Measurements from ENCODE around the gene PWP2. TPM values are rescaled to one million over a fixed set of nuclear protein-coding genes. Genes with fewer than 3 reads are reported as not detected.

Gene PWP2
- total and polyA plus RNA-seq, 2 donors from 2014 or later: 0.84 to 8.1 TPM

DNA sequence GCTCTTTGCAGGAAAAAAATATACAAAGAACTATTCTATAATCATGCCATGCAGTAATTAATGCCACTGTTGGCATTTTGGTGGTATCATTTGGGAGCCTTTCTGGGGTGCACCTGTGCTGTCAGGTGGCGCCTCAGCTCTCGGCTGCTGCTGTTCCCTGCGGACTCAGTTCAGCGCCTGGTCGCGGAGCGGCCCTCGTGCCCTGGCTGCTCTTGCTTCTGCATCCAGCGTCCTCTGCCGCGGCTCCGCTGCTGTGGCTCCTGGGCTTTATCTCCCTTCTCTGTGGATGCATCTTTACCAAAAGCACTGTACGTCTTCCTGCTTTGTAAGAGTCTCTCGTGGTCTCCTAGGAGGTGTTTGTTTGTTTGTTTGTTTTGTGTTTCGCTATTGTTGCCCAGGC lies 35.1 kb upstream of the PWP2 start:
- H3K9me3 ChIP-seq (ENCODE audit: control insufficient read depth in 2 of 3, insufficient read depth in 1 of 3, low read length in 3 of 3): no peaks in the 10 kb centered on the region
- no peak overlapping the region for H3K4me3 ChIP-seq (ENCODE audit: low read length in 3 of 3)
- no peaks in the 10 kb centered on the region for H3K27me3 ChIP-seq (ENCODE audit: control insufficient read depth, insufficient read depth, low read length)
- peaks cover 0 to 2% (median 0%) of the 10 kb centered on the region in 3 donors for H3K4me1 ChIP-seq (ENCODE audit: control insufficient read depth in 2 of 3, insufficient read depth in 2 of 3, low read depth in 1 of 3, low read length in 3 of 3)
- peaks cover 6 to 42% (median 19%) of the 10 kb centered on the region in 3 donors for H3K36me3 ChIP-seq (ENCODE audit: control insufficient read depth in 2 of 3, insufficient read depth in 3 of 3, low read length in 3 of 3)
- no peak overlapping the region for H3K9ac ChIP-seq (ENCODE audit: low read length in 3 of 3)
- intact Hi-C loops (cut with DNase I): no loop called here
- H3K27ac ChIP-seq (ENCODE audit: low read depth in 2 of 2, low read length in 2 of 2): no peak overlapping the region
- DNase-seq: no peak
- no peak for FAIRE-seq
- TF ChIP-seq, protein P1, sequence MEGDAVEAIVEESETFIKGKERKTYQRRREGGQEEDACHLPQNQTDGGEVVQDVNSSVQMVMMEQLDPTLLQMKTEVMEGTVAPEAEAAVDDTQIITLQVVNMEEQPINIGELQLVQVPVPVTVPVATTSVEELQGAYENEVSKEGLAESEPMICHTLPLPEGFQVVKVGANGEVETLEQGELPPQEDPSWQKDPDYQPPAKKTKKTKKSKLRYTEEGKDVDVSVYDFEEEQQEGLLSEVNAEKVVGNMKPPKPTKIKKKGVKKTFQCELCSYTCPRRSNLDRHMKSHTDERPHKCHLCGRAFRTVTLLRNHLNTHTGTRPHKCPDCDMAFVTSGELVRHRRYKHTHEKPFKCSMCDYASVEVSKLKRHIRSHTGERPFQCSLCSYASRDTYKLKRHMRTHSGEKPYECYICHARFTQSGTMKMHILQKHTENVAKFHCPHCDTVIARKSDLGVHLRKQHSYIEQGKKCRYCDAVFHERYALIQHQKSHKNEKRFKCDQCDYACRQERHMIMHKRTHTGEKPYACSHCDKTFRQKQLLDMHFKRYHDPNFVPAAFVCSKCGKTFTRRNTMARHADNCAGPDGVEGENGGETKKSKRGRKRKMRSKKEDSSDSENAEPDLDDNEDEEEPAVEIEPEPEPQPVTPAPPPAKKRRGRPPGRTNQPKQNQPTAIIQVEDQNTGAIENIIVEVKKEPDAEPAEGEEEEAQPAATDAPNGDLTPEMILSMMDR (IDR thresholded peaks at IDR 0.05; ENCODE audit: borderline replicate concordance, extremely low read depth, insufficient read depth): no peak

DNA sequence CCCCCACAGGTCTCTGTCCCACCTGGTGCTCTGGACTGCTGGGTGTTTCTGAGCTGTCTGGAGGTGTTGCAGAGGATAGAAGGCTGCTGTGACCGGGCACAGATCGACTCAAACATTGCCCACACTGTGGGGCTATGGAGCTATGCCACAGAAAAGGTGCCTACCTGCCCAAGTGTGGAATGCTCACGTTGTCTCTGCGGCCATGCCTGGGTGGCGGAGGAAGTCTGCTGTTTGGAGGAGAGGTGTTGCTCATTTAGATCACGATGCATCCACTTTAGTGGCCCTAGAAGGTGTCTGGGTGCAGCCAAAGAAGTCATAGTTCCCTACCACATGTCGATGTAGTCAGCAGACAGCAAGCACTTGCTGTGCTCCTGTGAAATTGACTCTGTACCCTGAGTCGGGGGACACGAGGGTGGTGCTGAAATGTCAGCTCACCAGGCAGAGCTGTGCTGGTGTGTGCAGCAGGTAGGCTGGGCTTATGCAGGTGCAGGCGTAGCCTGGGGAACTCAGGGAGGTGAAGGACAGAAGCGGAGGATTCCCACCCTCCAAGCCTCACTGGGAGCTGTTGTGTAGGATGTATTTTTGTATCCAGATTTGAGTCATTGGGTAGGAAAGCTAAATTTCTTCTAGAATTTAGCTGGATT lies 32.8 kb upstream of the PWP2 start:
- no peak overlapping the region for H3K27ac ChIP-seq (ENCODE audit: low read depth in 2 of 2, low read length in 2 of 2)
- H3K36me3 ChIP-seq (ENCODE audit: control insufficient read depth in 2 of 3, insufficient read depth in 3 of 3, low read length in 3 of 3): peaks cover 10 to 50% (median 28%) of the 10 kb centered on the region in 3 donors
- FAIRE-seq (no peak), DNase-seq (no peak)
- no peaks in the 10 kb centered on the region for H3K4me1 ChIP-seq (ENCODE audit: control insufficient read depth in 2 of 3, insufficient read depth in 2 of 3, low read depth in 1 of 3, low read length in 3 of 3)
- H3K27me3 ChIP-seq (ENCODE audit: control insufficient read depth, insufficient read depth, low read length): no peaks in the 10 kb centered on the region
- intact Hi-C loops (cut with DNase I): no loop called here
- TF ChIP-seq, protein P1 (IDR thresholded peaks at IDR 0.05; ENCODE audit: borderline replicate concordance, extremely low read depth, insufficient read depth): peak; percentile 11
- H3K9ac ChIP-seq (ENCODE audit: low read length in 3 of 3): no peak overlapping the region
- no peaks in the 10 kb centered on the region for H3K9me3 ChIP-seq (ENCODE audit: control insufficient read depth in 2 of 3, insufficient read depth in 1 of 3, low read length in 3 of 3)
- no peak overlapping the region for H3K4me3 ChIP-seq (ENCODE audit: low read length in 3 of 3)

DNA sequence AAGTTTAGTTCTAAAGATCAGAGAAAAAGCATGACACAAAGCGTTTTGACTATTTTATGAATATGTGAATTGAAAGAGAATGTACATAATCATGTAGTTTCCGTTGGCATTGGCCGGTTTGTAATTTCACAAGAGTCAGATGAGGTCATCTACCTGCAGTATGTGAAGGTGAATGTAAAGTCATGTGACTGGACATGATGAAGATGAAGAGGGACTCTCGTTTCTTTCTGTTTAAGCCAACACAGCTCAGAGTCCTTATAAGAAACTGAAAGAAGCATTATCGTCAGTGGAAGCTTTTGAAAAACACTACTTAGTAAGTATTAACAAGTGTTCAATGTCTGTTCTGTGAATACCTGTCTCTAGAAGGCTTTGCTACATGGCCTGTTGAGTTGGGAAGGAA lies 30.9 kb upstream of the PWP2 start:
- TF ChIP-seq, protein P1 (IDR thresholded peaks at IDR 0.05; ENCODE audit: borderline replicate concordance, extremely low read depth, insufficient read depth): no peak
- no peak for DNase-seq
- no peak overlapping the region for H3K27ac ChIP-seq (ENCODE audit: low read depth in 2 of 2, low read length in 2 of 2)
- no peak for FAIRE-seq
- intact Hi-C loops (cut with DNase I): no loop called here
- no peaks in the 10 kb centered on the region for H3K4me1 ChIP-seq (ENCODE audit: control insufficient read depth in 2 of 3, insufficient read depth in 2 of 3, low read depth in 1 of 3, low read length in 3 of 3)
- no peaks in the 10 kb centered on the region for H3K27me3 ChIP-seq (ENCODE audit: control insufficient read depth, insufficient read depth, low read length)
- H3K36me3 ChIP-seq (ENCODE audit: control insufficient read depth in 2 of 3, insufficient read depth in 3 of 3, low read length in 3 of 3): peaks cover 10 to 54% (median 27%) of the 10 kb centered on the region in 3 donors
- H3K9ac ChIP-seq (ENCODE audit: low read length in 3 of 3): no peak overlapping the region
- H3K9me3 ChIP-seq (ENCODE audit: control insufficient read depth in 2 of 3, insufficient read depth in 1 of 3, low read length in 3 of 3): no peaks in the 10 kb centered on the region
- H3K4me3 ChIP-seq (ENCODE audit: low read length in 3 of 3): no peak overlapping the region

Data from kidney (tissue), 14 donors.